Measurements from ENCODE around the gene PHB1.
"Not testable (repeated sequence)": the region's sequence is repeated elsewhere in the genome, so short reads cannot be mapped to it uniquely, and the experiment has no call there.

Gene PHB1

GRCh38 chr17:49404906-49405305 lies 9.8 kb downstream of the PHB1 start:
- DNase-seq (ENCODE audit: low read depth) = no peak

DNA sequence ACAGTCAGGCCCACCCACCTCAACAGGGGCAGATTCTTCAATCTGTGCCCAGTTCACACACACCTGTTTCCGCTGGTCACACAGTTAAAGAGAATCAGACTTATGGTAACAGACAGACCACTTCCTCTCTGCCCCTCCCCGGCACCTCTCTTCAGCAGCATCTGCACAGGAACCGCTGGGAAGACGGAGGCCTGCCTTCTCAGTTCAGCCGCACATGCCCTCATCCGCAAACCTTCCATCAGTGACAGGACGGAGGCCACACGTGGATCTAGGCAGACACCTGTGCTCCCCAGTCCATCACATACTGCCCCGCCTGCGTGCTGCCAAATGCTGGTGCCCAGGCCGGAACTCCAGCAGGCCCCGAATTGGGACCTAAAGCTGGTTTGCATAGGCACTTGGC lies 10.3 kb downstream of the PHB1 start:
- no peak for DNase-seq (ENCODE audit: low read depth)

- no peak for DNase-seq (ENCODE audit: low read depth)
These were observed 11.0 kb downstream of the PHB1 start for GRCh38 chr17:49403514-49404289.

- no peak for DNase-seq (ENCODE audit: low read depth)
These were observed 12.0 kb downstream of the PHB1 start for GRCh38 chr17:49402706-49403105.

GRCh38 chr17:49401971-49402611 lies 12.6 kb downstream of the PHB1 start:
- DNase-seq (ENCODE audit: low read depth) = no peak

GRCh38 chr17:49399995-49400394 lies 14.7 kb downstream of the PHB1 start:
- DNase-seq (ENCODE audit: low read depth) = no peak

DNA sequence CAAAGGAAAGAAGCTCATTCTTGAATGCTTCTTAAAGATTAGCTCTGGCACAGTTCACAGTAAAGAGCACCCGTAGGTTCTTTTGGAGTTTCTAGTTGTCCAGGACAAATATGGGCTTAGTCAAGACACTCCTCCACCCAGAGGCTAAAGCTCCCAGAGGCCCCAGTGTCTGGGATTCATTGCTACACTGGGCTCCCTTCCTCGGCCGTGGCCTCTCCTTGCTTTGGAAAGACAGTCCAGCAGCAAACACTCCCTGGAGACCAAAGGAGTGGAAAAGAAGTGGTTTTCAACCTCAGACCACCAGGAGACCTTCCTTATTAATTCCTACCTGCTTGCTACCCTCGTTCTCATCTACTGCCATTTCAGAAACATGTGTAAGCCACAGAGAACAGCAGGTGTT lies 17.1 kb downstream of the PHB1 start:
- DNase-seq (ENCODE audit: low read depth) = no peak

DNA sequence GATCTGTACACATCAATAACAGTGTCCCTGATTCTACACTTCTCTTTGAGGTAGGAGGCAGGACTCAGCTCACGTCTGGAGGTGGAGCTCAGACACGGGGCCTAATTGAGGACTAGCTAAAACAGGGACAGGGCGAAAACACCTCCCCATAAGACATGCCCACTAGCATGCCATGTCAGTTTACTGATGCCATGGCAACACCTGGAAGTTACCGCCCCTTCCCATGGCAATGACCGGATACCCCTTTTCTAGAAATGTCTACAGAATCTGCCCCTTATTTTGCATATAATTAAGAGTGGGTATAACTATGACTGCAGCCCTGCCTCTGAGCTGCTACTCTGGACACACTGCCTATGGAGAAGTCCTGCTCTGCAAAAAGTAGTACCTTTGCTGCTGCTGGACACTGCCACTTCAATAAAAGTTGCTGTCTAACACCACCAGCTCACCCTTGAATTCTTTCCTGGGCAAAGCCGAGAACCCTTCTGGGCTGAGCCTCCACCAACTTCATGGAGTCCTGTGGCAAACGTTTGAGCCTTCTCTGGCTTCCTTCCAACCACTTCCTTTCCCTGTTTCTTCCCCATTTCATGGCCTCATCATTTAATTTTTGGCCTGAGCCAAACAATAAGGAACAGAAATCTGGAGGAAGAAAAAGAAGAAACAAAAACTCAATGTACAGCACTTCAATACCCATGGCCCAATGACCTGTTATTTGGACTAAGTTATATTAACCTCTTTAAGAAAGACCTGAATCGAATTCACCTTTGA lies 21.0 kb downstream of the PHB1 start:
- no peak for DNase-seq (ENCODE audit: low read depth)

DNA sequence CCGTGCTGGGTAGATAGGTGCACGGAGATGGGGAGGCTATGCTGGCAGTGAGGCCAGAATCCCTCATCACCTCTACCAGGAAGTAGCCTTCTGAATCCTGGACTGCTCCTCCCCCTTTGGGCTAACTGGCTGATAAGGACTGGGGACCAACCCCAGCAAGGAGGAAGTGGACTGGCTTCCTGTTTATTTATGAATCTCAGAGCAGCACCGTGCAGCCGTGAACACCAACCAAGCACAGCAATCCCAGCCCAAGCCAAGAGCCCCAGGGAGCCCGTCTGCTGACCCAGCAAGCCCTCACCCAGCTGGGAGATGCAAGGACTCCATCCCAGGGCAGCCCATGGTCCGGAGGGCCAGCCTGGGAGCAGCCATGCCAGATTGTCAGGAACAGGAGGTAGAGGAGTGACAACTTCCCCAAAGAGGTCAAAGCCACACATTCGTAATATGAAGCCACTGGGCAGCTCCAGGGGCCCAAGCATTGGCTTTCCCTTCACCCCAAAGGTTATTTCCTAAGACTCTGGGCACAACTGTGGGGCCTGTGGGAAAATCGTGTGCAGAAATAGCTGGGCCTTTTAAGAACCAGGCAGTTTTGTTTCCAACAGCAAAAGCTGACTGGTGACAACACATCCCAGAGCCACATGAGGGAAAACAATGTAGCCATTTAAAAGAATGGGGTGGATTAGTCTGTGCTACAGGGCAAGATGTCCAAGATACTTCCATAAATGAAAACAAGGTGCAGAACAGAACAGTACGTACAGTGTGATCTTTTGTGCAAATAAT lies 23.9 kb downstream of the PHB1 start:
- no peak for DNase-seq (ENCODE audit: low read depth)

DNA sequence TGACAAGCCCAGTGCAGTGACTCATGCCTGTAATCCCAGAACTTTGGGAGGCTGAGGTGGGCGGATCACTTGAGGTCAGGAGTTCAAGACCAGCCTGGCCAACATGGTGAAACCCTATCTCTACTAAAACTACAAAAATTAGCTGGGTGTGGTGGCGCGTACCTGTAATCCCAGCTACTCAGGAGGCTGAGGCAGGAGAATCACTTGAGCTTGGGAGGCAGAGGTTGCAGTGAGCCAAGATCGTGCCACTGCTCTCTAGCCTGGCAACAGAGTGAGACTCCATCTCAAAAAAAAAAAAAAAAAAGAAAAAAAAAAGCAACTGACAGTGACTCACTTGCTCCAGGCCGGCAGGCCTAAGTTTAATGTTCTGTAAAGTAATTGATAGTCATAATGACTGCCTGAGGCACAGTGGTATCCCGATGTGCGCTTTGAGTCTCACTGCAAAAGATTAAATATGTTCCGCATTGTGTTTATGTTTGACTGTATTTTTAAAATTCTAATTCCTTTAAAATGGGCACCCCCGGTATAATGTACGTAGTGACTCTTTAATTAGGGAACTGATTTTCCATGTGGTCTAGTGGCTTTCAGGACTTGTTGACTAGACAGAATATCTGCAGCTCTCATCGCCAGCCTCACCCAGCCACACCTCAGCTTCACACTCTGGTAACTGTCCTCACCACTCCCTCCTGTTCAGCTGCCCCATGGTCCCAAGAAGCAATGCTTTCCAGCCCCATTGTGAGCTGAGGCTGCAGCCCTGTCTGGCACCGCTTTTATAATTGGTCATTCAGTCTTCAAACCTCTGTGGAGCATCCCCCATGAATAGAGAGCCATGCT lies 25.0 kb downstream of the PHB1 start:
- not testable (repeated sequence) for DNase-seq (ENCODE audit: low read depth)

DNA sequence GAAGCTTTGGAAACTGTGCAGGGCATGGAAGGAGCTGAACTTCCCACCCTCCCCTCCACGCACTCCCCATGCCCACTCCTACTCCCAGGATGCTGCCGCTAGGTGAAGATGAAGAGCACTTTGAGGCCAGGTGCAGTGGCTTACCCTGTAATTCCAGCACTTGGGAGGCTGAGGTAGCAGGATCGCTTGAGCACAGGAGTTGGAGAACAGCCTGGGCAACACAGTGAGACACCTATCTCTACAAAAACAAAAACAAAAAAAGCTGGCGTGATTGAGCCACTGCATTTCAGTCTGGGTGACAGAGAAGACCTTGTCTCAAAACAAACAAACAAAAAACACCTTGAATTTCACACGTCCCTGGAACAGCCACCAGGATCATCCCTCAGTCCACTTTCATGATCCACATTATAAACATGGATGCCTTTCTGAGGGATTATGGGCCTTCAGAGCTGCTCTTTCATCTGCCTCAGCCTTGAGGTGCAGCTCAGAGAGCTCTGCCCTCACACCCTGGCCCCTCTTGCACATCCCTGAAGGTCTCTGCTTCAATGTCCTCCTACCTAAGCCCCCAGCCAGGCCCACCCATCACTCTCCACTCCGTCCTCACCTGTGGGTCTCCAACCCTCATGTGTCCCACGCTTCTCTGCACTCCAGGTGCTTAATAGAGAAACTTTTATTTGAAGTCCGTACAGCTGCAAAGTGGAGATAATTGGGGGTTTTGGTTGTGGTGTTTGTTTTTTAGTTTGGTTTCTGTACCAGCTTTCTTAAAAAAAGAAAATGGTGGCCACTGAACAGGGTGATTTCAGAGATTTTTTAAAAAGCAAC lies 25.8 kb downstream of the PHB1 start:
- DNase-seq (ENCODE audit: low read depth) = no peak

GRCh38 chr17:49388290-49388640 lies 26.4 kb downstream of the PHB1 start:
- no peak for DNase-seq (ENCODE audit: low read depth)

GRCh38 chr17:49387498-49388289 lies 27.0 kb downstream of the PHB1 start:
- no peak for DNase-seq (ENCODE audit: low read depth)

- DNase-seq (ENCODE audit: low read depth) = no peak
These were observed 28.3 kb downstream of the PHB1 start for GRCh38 chr17:49386373-49386772.

GRCh38 chr17:49384951-49385350 lies 29.7 kb downstream of the PHB1 start:
- no peak for DNase-seq (ENCODE audit: low read depth)

DNA sequence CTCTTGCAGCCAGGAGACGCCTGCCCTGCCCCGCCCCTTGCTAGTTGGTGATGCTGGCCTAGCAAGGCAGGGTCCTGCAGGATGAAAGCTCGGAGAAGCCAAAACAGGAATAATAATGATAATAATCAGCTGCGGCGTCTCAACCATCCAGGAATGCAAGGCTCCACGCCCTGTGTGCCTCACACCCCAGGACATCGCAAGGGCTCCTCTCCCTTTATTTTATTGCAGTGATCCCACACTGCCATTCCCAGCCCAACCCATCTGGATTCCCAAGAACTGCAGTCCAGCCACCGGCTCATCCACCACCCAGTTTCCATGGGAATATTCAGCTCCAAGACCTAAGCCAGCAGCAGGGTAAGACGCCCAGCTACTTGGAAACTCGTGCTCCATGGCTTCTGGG lies 31.6 kb downstream of the PHB1 start:
- no peak for DNase-seq (ENCODE audit: low read depth)

- no peak for DNase-seq (ENCODE audit: low read depth)
These were observed 32.1 kb downstream of the PHB1 start for GRCh38 chr17:49382556-49382955.

DNA sequence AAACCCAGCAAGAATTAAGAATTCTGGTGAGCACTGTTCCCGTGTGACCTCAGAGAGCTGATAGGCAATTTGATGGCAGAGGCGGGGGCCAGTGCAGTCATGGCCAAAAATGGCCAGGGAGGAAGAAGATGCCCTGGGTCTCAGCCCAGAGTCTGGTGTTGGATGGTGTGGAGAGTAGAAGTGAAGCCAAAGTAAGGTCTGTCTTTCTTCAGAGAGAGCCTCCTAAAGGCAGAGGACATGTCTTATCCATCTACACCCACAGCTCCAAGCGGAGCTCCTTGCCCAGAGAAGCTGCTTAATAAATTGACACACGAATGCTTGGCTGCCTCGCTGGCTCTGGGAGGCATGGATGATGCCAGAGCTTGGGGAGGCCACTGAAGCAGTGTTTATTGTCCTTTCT lies 32.9 kb downstream of the PHB1 start:
- DNase-seq (ENCODE audit: low read depth) = no peak

GRCh38 chr17:49381033-49381432 lies 33.6 kb downstream of the PHB1 start:
- no peak for DNase-seq (ENCODE audit: low read depth)

DNA sequence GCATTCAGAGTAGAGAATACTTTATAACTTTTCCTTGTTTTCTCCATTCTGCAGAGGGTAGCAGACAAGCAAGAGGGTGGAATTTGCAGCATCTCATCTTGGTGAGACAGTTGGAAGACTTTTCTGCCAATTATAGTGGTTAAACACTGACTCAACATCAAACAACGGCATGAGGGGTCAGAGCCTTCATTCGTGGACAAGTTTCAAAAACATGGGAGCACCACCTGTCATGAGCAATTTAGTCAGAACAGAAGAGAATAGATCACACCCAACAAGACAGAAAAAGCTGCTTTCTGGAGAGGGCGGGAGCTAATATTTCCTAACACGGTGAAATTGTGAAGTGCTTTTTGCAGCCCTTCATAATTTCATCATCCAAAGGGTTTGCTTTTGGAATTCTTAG lies 34.8 kb downstream of the PHB1 start:
- DNase-seq (ENCODE audit: low read depth) = no peak
